Motor neuron (in vitro differentiated cells): ENCODE measurements around the gene ZC3H13. TPM values are rescaled to one million over a fixed set of nuclear protein-coding genes. Genes with fewer than 3 reads are reported as not detected.

Experiments
- ATAC-seq, 8 experiments: fragments of 200-7000 bp; cut with Tn5 transposase; replicated peaks in 6 of 8; 2 replicates each; pipeline ENCODE4 v1.8.0; 2021; ENCODE audit warnings: mild to moderate bottlenecking in 8 of 8, moderate library complexity in 8 of 8
- H3K27ac ChIP-seq, 2 donors: fragments of 250-450 bp; sonication (Bioruptor Pico); 2 replicates each; pipeline ENCODE4 v1.9.0; 2021; ENCODE audit warnings: antibody characterized with exemption in 2 of 2, mild to moderate bottlenecking in 2 of 2, moderate library complexity in 1 of 2
- H3K4me1 ChIP-seq, 2 donors: fragments of 250-450 bp; sonication (Bioruptor Pico); replicated peaks in 1 of 2; 2 replicates each; pipeline ENCODE4 v1.6.1; 2021; ENCODE audit warnings: antibody characterized with exemption in 2 of 2, mild to moderate bottlenecking in 2 of 2, moderate library complexity in 1 of 2
- H3K4me3 ChIP-seq, 5 donors: fragments of 250-450 bp; sonication (Bioruptor Pico); 2 replicates each; pipeline ENCODE4 v1.9.0; 2021; ENCODE audit warnings: antibody characterized with exemption in 5 of 5, mild to moderate bottlenecking in 5 of 5, moderate library complexity in 4 of 5
- WGBS, 10 experiments: fragments of 450-650 bp; shearing (Covaris generic); methylation state at CpG; one replicate each; pipeline ENCODE4 v1.0.0; 2022; 5-methylcytosine and 5-hydroxymethylcytosine counted together
- in situ Hi-C, 9 experiments: fragments of 400-800 bp; cut with MboI; loops; one replicate each; pipeline ENCODE4 v1.15.0; 2021; ENCODE audit warnings: low sequenced_read_pairs in 9 of 9, low pct_unique_long_range_greater_than_20kb in 2 of 9; ENCODE audit not compliant: unreplicated experiment in 9 of 9
- total RNA-seq, 8 experiments: library from RNA; unstranded; fragments of 300-600 nt; gene quantifications; 2 replicates each; pipeline versions ENCODE4 v1.2.3 to v1.2.4, GENCODE V29; 2022

ZC3H13 gene
- total RNA-seq, 8 experiments from 2014 or later = 25.1 to 48.5 (median 32.2) TPM

DNA sequence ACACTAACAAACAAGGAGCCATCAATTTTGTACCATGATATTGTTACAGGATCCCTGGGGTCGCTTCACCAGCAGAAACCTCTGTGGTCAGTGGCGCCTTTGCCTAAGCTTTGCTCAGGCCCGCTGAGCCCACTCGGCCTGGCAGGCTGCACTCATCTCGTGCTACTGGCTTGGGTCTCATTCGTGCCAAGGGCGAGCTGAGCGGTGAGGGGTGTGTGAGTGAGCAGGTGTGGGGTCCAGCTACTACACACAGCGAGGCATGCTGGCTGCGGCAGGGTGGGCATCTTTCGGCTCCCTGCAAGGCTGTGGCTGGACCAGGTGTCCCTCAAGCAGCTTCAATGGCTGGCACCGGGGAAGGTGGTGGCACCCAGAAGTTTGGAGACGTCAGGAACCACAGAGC is 33.2 kb upstream of the ZC3H13 start:
- in situ Hi-C loops = no loop called here
- WGBS, 10 experiments = 40 to 99% (median 81%) methylated on average over 1 to 10 of the region's 13 CpGs; no CpG with 5 or more reads in 5 of the 10 experiments
- H3K27ac ChIP-seq = no peak overlapping the region
- no peaks in the 10 kb centered on the region for H3K4me1 ChIP-seq
- no peak for ATAC-seq
- H3K4me3 ChIP-seq = no peak overlapping the region

GRCh38 chr13:46082324-46082723 is 29.8 kb upstream of the ZC3H13 start:
- no peak overlapping the region for H3K27ac ChIP-seq
- H3K4me3 ChIP-seq = no peak overlapping the region
- in situ Hi-C loops = no loop called here
- ATAC-seq = no peak
- no peaks in the 10 kb centered on the region for H3K4me1 ChIP-seq
- WGBS, 10 experiments = 18 to 100% (median 88%) methylated on average over 3 to 5 of the region's 5 CpGs; no CpG with 5 or more reads in 1 of the 10 experiments

- in situ Hi-C loops = no loop called here
- H3K27ac ChIP-seq = no peak overlapping the region
- no peak for ATAC-seq
- no peaks in the 10 kb centered on the region for H3K4me1 ChIP-seq
- 60 to 100% (median 90%) methylated on average over 1 to 2 of the region's 2 CpGs; no CpG with 5 or more reads in 2 of the 10 experiments for WGBS, 10 experiments
- H3K4me3 ChIP-seq = no peak overlapping the region
Observed at GRCh38 chr13:46079770-46080169, 27.2 kb upstream of the ZC3H13 start.

DNA sequence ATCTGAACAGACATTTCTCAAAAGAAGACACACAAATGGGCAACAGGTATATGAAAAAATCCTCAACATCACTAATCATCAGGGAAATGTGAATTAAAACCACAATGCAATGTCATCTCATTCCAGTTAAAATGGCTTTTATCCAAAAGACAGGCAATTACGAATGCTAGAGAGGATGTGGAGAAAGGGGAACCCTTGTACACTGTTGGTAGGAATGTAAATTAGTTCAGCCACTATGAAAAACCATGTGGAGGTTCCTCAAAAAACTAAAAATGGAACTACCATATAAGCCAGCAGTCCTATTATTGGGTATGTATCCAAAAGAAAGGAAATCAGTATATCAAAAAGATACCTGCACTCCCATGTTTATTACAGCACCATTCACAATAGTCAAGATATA is 24.7 kb upstream of the ZC3H13 start:
- Histone ChIP-seq H3K4me1 (no peaks in the 10 kb centered on the region), H3K4me3 (no peak overlapping the region), H3K27ac (no peak overlapping the region)
- WGBS, 10 experiments = 25 to 100% (median 86%) methylated on average over 1 of the region's 1 CpG; no CpG with 5 or more reads in 1 of the 10 experiments
- in situ Hi-C loops = no loop called here
- no peak for ATAC-seq

DNA sequence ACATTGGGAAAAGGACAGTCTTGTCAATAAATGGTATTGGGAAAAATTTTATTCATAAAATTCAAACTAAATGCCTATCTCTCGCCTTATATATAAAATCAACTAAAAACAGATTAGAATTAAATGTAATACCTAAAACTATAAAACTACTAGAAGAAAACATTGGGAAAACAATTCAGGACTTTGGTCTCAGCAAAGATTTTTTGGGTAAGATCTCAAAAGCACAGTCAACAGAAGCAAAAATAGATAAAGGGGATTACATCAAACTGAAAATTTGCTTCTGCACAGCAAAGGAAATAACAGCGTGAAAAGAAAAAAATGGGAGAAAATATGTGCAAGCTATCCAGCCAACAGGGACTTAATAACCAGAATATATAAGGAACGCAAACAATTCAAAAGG is 24.3 kb upstream of the ZC3H13 start:
- 32 to 83% (median 62%) methylated on average over 2 to 3 of the region's 3 CpGs for WGBS, 10 experiments
- no peak for ATAC-seq
- H3K27ac ChIP-seq = no peak overlapping the region
- in situ Hi-C loops = no loop called here
- H3K4me3 ChIP-seq = no peak overlapping the region
- no peaks in the 10 kb centered on the region for H3K4me1 ChIP-seq

DNA sequence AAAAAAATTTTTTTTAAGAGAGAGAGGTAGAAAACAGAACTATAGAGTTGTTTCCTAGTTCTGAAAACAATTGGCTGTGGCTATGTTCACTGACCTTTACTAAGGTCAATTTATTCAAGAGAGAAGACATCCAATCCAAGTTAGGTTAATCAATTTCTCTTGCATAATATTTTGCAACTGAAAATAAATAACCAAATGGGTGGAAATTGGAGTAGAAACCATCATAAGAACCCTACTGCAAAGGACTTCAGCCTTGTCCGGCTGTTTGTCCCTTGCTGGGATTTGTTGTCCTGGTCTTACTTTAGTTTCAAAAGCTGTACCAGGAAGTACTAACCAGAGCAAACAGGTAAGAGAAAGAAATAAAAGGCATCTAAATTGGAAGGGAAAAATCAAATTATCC is 23.3 kb upstream of the ZC3H13 start:
- in situ Hi-C loops = no loop called here
- no peaks in the 10 kb centered on the region for H3K4me1 ChIP-seq
- ATAC-seq = no peak
- WGBS, 10 experiments = 85 to 100% (median 94%) methylated on average over 1 of the region's 1 CpG; no CpG with 5 or more reads in 2 of the 10 experiments
- H3K27ac ChIP-seq = no peak overlapping the region
- H3K4me3 ChIP-seq = no peak overlapping the region

GRCh38 chr13:46071590-46072249 is 19.2 kb upstream of the ZC3H13 start:
- 53 to 95% (median 84%) methylated on average over 1 to 5 of the region's 5 CpGs for WGBS, 10 experiments
- peak in 1 of 8 experiments; percentile 41 for ATAC-seq
- H3K4me3 ChIP-seq = no peak overlapping the region
- no peak overlapping the region for H3K27ac ChIP-seq
- no peaks in the 10 kb centered on the region for H3K4me1 ChIP-seq
- in situ Hi-C loops = no loop called here

GRCh38 chr13:46063292-46063691 is 10.7 kb upstream of the ZC3H13 start:
- 60 to 100% (median 91%) methylated on average over 1 to 2 of the region's 2 CpGs; no CpG with 5 or more reads in 2 of the 10 experiments for WGBS, 10 experiments

GRCh38 chr13:46062185-46062584 is 9.6 kb upstream of the ZC3H13 start:
- 10 to 95% (median 82%) methylated on average over 2 to 5 of the region's 5 CpGs for WGBS, 10 experiments
- Histone ChIP-seq H3K4me1 (no peaks in the 10 kb centered on the region), H3K4me3 (no peak overlapping the region), H3K27ac (no peak overlapping the region)
- ATAC-seq = peak in 1 of 8 experiments; percentile 30
- in situ Hi-C loops = no loop called here

More at GRCh38 chr13:46063292-46063691, 10.7 kb upstream of the ZC3H13 start:
- Histone ChIP-seq H3K4me3 (no peak overlapping the region), H3K4me1 (no peaks in the 10 kb centered on the region), H3K27ac (no peak overlapping the region)
- no peak for ATAC-seq
- in situ Hi-C loops = no loop called here

DNA sequence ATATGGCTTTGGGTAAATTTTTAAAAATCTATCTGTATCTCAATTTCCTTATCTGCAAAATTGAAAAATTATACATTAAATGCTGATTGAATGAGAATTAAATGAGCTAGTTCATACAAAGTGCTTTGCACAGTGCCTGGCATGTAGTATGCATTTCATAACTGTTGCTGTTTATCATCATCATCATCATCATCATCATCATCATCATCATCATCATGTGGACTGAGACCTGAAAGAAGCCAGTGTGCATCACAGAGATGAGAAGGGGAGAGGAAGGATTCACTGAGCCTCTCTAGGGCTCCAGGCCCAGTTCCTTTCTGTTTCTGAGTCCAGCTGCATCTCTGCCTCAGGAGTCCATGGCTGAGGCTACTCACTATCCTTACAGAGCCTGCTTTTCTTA is 6.9 kb upstream of the ZC3H13 start:
- no peak for ATAC-seq
- H3K27ac ChIP-seq = no peak overlapping the region
- in situ Hi-C loops = no loop called here
- H3K4me3 ChIP-seq = no peak overlapping the region
- no peaks in the 10 kb centered on the region for H3K4me1 ChIP-seq

GRCh38 chr13:46058268-46058667 is 5.7 kb upstream of the ZC3H13 start:
- ATAC-seq = no peak
- H3K27ac ChIP-seq = no peak overlapping the region
- H3K4me3 ChIP-seq = no peak overlapping the region
- in situ Hi-C loops = no loop called here
- 71 to 100% (median 83%) methylated on average over 1 to 3 of the region's 3 CpGs; no CpG with 5 or more reads in 1 of the 10 experiments for WGBS, 10 experiments
- peaks cover 0 to 5% of the 10 kb centered on the region in 2 donors for H3K4me1 ChIP-seq

DNA sequence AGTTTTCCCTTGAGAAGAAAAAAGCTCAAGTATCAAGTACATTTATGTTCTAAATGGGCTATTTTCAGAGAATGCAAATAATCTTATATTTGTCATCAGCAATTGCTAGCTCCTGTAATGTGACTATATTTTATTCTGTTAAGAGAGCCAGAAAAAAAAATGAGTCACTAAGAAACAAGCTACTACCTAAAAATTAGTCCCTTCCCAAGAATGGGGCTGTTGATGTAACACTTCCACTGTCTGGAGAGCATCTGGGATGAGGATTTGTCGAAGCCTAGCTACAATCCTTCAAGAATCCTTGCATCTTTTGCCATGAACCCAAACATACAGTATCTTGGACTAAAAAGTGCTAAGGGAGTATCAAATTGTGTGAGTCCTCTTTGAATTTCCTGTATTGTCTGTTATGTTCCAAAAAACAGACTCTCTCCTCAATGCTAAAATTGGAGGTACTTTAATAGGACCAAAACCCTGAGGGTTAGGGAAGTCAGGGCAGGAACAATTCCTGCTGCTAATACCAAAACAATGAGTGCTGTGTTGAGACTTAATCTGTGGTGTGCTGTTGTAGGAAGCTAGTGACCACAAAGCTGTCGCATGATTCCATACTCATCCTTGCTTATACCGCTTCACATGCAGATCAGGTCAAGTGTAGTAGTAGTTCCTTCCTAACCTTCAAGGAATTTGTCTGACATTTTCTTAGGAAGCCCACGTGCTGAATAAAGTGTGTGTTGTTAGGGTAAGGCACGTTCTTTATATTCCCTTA is 4.9 kb upstream of the ZC3H13 start:
- in situ Hi-C loops = no loop called here
- H3K4me3 ChIP-seq = no peak overlapping the region
- H3K27ac ChIP-seq = no peak overlapping the region
- WGBS, 10 experiments = 13 to 90% (median 63%) methylated on average over 1 to 4 of the region's 5 CpGs
- no peak for ATAC-seq
- peaks cover 0 to 5% of the 10 kb centered on the region in 2 donors for H3K4me1 ChIP-seq

DNA sequence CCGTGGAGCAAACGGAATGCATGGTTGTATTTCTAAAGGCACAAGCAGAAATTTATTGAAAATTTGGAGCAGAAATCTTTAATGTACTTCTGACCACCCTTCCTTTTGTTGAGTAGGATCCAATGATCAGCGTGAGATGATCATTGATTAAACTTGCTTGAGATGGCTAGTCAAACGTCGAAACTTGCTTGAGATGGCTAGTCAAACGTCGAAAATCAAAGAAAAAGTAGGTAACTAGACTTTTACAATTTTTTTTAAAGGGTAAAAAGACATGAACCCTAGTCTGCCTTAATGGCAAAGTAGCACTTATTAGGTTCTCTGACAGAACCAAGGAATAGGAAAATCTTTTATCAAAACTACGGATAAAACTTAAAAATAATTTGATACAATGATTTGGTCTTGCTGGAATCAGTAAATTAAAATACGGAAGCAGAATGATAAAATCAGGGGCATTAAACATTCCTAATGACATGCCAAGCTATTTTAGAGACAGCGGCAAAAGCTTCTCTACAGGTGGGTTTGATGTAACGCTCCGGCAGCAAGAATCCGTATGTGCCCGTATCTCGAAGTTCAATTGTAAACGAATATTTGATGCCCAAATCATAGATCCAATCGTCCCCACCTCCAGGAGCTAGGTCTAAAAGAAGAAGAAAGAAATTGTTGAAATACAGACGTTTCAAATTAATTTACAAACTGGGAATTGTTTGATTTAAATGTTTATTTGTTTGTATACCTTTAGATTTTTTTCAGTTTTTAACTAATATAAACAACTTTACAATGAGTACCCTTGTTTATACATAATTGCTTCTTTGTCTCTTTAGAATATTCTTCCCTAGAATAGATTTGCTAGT is 841 bp upstream of the ZC3H13 start:
- H3K4me3 ChIP-seq = peak overlapping the region; percentile 65 to 87 (median 75)
- 1 to 33% (median 14%) methylated on average over 7 to 18 of the region's 18 CpGs for WGBS, 10 experiments
- no peak overlapping the region for H3K27ac ChIP-seq
- ATAC-seq = no peak
- H3K4me1 ChIP-seq = peaks cover 2 to 24% of the 10 kb centered on the region in 2 donors
- in situ Hi-C loops = no loop called here
